ENCODE data around the gene SSH2. TPM values are rescaled to one million over a fixed set of nuclear protein-coding genes. Genes with fewer than 3 reads are reported as not detected.

SSH2 gene
- total RNA-seq, 1 donor from 2014 or later, result 9.8 TPM

GRCh38 chr17:29697371-29697770 is 232.7 kb downstream of the SSH2 start:
- Histone ChIP-seq H3K36me3 (ENCODE audit: control insufficient read depth, insufficient read depth, low read length) (no peaks in the 10 kb centered on the region), H3K4me3 (ENCODE audit: low read depth, low read length) (no peak overlapping the region), H3K27me3 (ENCODE audit: control insufficient read depth, insufficient read depth, low read length) (no peaks in the 10 kb centered on the region)
- TF ChIP-seq CTCF (IDR thresholded peaks at IDR 0.05; ENCODE audit: insufficient read depth, low read length, poor library complexity, severe bottlenecking), result no peak
- DNase-seq (ENCODE audit: low read depth), result no peak

- no peak for TF ChIP-seq CTCF (IDR thresholded peaks at IDR 0.05; ENCODE audit: insufficient read depth, low read length, poor library complexity, severe bottlenecking)
- no peaks in the 10 kb centered on the region for H3K27me3 ChIP-seq (ENCODE audit: control insufficient read depth, insufficient read depth, low read length)
- H3K4me3 ChIP-seq (ENCODE audit: low read depth, low read length), result no peak overlapping the region
- no peaks in the 10 kb centered on the region for H3K36me3 ChIP-seq (ENCODE audit: control insufficient read depth, insufficient read depth, low read length)
- DNase-seq (ENCODE audit: low read depth), result no peak
These were observed 235.0 kb downstream of the SSH2 start for GRCh38 chr17:29694918-29695563.

- Histone ChIP-seq H3K4me3 (ENCODE audit: low read depth, low read length) (no peak overlapping the region), H3K27me3 (ENCODE audit: control insufficient read depth, insufficient read depth, low read length) (no peaks in the 10 kb centered on the region), H3K36me3 (ENCODE audit: control insufficient read depth, insufficient read depth, low read length) (no peaks in the 10 kb centered on the region)
- TF ChIP-seq CTCF (IDR thresholded peaks at IDR 0.05; ENCODE audit: insufficient read depth, low read length, poor library complexity, severe bottlenecking), result no peak
- no peak for DNase-seq (ENCODE audit: low read depth)
These were observed 236.3 kb downstream of the SSH2 start for GRCh38 chr17:29693751-29694150.

- Histone ChIP-seq H3K4me3 (ENCODE audit: low read depth, low read length) (no peak overlapping the region), H3K27me3 (ENCODE audit: control insufficient read depth, insufficient read depth, low read length) (no peaks in the 10 kb centered on the region), H3K36me3 (ENCODE audit: control insufficient read depth, insufficient read depth, low read length) (no peaks in the 10 kb centered on the region)
- no peak for TF ChIP-seq CTCF (IDR thresholded peaks at IDR 0.05; ENCODE audit: insufficient read depth, low read length, poor library complexity, severe bottlenecking)
- DNase-seq (ENCODE audit: low read depth), result no peak
These were observed 242.4 kb downstream of the SSH2 start for GRCh38 chr17:29687596-29687995.

GRCh38 chr17:29686993-29687590 is 242.9 kb downstream of the SSH2 start:
- no peak for DNase-seq (ENCODE audit: low read depth)
- Histone ChIP-seq H3K27me3 (ENCODE audit: control insufficient read depth, insufficient read depth, low read length) (no peaks in the 10 kb centered on the region), H3K36me3 (ENCODE audit: control insufficient read depth, insufficient read depth, low read length) (no peaks in the 10 kb centered on the region), H3K4me3 (ENCODE audit: low read depth, low read length) (no peak overlapping the region)
- no peak for TF ChIP-seq CTCF (IDR thresholded peaks at IDR 0.05; ENCODE audit: insufficient read depth, low read length, poor library complexity, severe bottlenecking)

- Histone ChIP-seq H3K4me3 (ENCODE audit: low read depth, low read length) (no peak overlapping the region), H3K36me3 (ENCODE audit: control insufficient read depth, insufficient read depth, low read length) (no peaks in the 10 kb centered on the region), H3K27me3 (ENCODE audit: control insufficient read depth, insufficient read depth, low read length) (no peaks in the 10 kb centered on the region)
- no peak for DNase-seq (ENCODE audit: low read depth)
- TF ChIP-seq CTCF (IDR thresholded peaks at IDR 0.05; ENCODE audit: insufficient read depth, low read length, poor library complexity, severe bottlenecking), result no peak
These were observed 246.5 kb downstream of the SSH2 start for GRCh38 chr17:29683481-29683880.

All from kidney epithelial cell (primary cell).